ENCODE data around the gene TSPAN3.

TSPAN3 gene

DNA sequence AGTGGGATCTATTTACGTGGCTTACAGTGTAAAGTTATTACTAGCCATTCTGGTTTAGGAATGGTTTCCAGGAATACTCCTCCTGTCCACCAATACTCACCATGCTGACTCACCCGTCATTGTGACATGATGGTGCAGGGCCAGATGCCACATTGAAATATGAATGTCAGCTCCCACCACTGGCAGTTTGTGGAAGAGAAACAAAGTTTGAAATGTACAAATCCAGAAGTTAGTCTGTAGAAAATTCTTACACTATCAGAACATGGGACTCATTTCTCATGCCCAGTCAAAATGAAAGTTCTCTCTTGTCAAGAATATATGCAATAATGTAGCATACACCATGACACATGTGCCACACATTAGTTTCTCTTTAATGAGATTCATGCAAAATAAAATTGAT lies 14.4 kb upstream of the TSPAN3 start:
- in situ Hi-C loops (cut with MboI; ENCODE audit: low sequenced_read_pairs): no loop called here

DNA sequence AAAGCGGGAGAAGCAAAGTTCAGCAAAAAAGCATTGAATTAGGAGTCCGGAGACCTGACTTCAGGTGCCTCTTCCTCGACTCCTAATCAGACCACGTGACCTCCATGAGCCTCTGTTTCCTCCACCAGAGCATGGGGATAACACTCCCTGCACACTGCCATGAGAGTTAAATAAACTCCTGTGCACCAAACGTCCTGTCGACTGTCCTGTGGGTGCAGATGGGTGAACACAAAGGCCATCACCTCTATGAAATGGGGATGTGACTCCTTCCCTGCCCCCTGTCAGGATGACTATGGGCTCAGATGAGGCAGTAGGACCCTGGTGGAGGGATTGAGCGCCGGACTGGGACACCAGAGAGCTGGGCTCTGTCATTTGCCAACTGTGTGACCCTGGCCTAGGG lies 13.5 kb upstream of the TSPAN3 start:
- in situ Hi-C loops (cut with MboI; ENCODE audit: low sequenced_read_pairs): no loop called here

DNA sequence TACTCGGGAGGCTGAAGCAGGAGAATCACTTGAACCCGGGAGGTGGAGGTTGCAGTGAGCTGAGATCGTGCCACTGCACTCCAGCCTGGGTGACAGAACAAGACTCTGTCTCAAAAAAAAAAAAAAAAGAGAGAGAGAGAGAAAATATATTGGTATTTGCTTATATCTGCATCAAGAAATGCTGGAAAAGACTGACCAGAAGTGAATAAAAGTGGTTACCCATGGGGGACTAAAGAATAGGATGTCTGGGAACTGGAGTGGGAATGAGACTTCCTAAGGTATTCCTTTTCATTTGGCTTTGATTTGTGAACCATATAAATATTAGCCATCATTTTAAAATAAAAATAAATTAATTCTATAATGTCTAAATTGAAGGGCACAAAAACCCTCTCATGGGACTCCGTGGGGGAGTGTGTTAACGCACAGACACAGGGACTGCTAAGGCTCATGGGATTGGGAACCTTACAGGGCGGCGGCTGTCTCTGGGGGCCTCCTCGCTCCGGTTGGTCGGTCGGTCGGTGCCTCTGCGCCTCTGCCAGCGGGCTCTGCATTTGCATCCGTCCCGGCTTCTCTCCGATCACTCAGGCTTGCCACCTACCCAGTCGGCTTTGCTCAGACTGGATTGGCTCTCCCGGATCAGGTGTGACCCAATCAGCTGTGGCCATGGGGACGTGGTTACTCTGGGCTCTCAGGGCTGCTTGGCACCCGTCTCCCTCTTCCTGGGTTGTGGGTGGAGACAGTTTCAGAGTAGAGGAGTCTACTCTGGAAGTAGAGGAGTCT lies 12.7 kb upstream of the TSPAN3 start:
- in situ Hi-C loops (cut with MboI; ENCODE audit: low sequenced_read_pairs): no loop called here

DNA sequence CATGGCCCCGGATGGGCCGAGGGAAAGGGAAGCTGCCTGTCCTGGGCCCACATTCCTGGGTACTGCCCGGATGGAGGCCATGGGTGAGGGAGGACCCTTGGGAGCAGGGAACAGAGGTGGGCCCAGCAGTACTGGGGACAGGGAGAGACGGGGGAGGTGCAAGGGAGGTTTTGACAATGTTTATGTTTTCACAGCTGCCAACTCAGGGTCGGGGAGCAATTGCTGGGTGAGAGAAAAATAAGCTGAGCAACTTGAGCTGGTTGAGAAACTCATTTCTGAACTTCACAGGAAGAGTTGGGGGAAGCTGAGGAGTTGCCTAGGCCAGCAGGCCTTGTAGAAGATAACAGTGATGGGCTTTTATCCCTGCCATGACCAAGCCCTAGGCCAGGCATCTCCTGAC lies 11.1 kb upstream of the TSPAN3 start:
- in situ Hi-C loops (cut with MboI; ENCODE audit: low sequenced_read_pairs): no loop called here

DNA sequence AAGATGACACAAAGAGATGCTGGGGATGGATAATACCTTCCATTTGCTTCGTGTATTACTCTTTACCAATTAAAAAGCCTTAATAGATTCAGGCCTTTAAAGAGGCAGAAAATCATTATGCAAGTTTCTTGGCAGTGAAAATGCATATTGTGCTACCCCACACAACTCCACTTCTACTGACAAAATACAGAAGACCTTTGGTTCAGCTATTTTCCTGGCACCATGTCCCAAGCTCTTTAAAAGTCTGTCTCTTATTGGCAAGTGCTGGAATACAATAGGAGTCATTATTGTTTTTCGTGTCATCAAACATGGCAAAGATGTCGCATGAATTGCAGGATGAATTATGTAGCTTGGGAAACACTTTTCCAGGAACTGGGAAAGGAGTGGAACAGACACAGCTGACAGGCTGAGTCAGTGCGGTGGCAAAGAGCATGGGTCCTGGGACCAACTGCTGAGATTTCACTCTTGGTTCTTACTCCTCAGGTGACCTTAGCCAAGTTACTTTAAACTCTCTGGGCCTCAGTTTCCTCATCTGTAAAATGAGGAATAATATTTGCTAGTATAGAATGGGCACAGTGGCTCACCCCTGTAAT lies 5.5 kb upstream of the TSPAN3 start:
- in situ Hi-C loops (cut with MboI; ENCODE audit: low sequenced_read_pairs): no loop called here

DNA sequence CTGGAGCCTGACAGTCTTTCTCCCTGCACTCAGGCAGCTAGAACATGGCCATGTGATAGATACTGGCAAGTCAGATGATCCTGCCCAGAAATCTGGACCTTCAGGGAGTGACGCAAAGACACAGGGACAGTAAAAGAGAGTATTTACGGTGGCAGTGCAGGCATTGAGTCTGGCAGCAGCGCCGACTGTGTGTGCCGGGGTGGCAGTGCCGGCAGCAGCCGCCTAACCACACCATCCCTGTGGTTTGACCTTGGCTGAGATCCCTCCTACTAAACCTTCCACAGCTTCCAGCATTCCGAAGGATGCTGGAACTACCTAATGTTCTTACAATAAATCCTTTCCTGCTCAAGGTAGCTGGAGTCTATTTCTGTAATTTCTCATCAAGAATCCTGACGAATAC lies 4.6 kb upstream of the TSPAN3 start:
- in situ Hi-C loops (cut with MboI; ENCODE audit: low sequenced_read_pairs): no loop called here

DNA sequence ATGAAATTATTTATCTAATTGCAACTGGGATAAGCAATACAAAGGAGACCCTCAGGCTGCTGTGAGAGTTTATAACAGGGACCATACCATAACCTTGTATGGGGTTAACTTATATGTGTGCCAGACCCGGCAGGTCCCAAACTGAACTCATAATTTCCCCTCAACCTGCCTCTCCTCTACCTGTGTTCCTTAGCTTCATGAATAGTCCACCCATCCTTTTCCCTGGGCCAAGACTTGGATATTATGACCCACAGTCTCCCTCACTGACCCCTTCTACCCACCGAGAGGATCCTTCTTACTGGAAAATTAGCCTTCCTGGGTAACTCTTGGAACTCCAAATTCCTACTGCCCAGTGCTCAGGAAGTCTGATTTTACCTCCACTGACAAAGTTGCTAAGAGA lies 3.4 kb upstream of the TSPAN3 start:
- in situ Hi-C loops (cut with MboI; ENCODE audit: low sequenced_read_pairs): no loop called here

DNA sequence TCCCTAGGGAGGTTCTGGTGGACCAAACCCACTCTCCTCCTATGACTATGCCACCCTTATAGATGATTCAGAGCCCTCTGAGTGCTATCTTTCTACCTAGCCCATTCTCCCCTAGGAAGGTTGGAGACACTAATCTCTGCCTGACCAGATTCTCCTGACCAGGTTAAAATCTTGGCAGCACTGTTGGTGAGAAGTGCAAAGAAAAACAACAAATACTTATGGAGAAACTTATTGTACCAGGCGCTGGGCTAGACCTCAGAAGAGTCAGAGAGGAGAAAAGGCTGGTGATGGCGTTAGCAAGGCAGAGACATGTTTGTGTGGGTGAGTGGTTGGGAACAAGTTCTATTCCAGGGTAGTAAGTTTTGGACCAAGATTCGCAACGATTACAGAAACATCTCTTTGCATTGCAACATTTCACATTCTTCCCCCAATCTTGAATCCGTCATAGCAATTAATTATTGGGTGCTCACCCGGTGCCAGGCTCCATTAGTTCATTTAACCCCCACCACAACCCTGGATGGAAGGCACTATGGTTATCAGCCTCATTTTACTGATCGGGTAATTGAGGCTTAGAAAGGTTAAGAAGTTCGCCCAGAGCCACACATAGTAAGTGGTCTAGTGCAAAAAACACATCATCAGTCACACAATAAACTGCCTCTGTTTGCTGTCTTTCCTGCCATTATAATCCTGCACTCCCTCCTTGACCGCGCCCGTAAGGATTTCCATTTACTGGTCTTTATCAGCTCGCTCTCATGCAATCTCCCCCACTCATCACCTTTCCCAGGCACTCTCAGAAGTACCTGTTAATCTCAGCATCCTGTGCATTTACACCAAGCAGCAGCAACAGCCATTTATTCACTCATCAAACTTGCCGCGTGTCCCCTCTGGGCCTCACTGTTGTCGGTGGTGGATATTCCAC lies 655 bp upstream of the TSPAN3 start:
- in situ Hi-C loops (cut with MboI; ENCODE audit: low sequenced_read_pairs): no loop called here

DNA sequence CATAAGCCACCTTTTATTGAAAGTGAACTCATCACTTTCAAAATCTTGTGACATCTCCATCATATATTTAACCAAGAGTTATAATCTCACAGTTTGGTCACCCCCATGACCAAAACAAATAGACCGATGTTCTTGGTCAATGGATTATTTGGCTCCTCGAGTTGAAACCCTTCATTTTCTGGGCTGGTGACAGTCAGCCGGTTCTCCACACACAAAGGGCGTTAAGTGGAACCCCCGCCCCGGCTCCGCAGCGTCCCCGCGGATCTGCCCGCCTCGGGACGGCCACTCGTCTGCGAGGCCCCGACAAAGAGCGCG lies 772 bp downstream of the TSPAN3 start:
- in situ Hi-C loops (cut with MboI; ENCODE audit: low sequenced_read_pairs): no loop called here

DNA sequence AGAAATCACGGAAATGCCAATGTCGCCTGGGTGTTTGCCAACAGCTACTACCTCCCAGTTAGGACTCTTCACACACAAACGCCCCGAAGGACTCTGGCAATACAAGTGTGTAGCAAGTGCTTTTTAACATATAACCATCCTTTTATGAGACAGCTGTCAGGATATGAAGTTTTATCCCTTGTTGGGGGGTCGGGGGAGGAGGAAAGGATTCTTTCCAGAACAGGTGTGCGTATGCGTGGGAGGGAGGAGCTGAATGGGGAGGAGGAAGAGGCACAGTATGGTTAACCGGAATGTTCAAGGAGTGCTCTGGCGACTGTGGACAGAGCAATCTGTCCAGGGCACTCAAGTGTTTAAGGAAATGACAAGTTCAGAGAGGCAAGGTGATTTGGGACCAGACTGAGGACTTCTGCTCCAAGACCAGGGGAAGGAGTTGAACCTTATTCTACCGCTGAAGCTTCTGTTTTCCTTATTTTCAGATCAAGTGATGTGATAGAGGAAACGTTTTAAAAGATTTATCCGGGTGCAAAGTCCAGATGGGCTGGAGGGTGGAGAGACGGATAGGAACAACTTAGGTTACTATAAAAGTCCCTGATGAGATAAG lies 1.3 kb downstream of the TSPAN3 start:
- in situ Hi-C loops (cut with MboI; ENCODE audit: low sequenced_read_pairs): no loop called here

DNA sequence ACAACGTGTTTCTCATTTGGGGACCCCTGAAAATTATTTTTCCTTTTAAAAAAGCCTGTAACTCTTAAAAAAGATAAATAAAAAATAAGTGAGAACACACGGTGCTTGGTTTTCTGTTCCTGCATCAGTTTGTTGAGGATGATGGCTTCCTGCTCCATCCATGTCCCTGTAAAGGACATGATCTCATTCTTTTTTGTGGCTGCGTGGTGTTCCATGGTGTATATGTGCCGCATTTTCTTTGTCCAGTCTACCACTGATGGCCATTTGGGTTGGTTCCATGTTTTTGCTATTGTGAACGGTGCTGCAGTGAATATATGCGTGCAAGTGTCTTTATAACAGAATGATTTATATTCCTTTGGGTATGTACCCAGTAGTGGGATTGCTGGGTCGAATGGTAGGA lies 2.3 kb downstream of the TSPAN3 start:
- in situ Hi-C loops (cut with MboI; ENCODE audit: low sequenced_read_pairs): no loop called here

DNA sequence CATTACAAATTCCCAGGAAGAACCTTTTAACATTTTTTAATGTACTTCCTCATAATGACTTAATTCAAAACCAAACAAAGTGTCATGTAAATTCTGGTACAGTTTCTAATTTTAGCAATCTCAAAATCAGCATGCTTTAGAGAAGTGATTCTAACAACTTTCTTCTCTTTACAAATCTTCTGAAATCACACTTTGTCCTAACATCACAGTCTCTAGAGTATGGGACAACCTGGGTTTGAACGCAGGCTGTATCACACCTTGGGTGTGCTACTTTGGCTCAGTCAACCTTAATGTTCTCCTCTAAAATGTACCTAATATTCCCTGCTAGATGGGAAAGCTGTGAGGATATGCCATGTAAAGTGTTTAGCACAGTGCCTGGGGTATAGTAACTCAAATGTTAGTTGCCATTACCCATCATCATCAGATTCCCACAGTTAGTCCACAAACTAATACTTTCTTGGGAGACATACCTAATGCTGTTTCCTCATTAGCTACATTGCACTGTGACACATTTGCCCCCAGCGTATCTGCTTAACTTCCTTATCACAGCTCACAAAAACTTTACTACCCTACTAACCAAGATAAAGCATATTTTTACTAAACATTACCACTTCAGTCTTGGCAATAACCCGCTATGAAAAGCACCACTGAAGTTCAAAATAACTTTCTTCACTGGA lies 3.1 kb downstream of the TSPAN3 start:
- in situ Hi-C loops (cut with MboI; ENCODE audit: low sequenced_read_pairs): no loop called here

DNA sequence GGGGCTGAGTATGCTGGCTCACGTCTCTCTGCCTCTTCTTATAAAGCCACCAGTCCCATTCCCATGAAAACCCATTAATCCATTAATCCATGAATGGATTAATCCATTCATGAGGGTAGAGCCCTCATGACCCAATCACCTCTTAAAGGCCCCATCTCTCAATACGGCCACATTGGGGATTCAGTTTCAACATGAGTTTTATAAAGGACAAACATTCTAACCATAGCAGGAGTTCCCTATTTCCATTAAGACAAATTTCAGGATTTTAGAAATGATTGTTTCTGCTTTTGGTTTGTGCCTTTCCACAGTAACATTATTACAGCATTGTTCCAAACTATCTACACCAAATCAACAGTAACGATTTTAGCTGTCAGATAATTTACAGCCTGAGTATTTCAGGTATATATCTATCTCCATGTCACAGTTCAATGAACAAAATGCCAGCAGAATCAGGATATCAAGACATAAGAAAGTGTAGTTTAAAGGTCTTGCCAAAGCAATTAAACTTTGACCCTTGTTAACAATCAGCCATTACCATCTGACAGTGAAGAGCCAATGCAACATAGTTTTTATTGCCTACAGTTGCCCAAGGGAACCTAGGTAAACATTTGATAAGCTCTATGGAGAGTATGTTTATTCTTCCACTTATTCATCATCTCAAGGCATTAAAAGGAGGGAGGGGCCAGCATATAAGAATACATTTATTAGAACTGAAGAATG lies 3.8 kb downstream of the TSPAN3 start:
- in situ Hi-C loops (cut with MboI; ENCODE audit: low sequenced_read_pairs): no loop called here

DNA sequence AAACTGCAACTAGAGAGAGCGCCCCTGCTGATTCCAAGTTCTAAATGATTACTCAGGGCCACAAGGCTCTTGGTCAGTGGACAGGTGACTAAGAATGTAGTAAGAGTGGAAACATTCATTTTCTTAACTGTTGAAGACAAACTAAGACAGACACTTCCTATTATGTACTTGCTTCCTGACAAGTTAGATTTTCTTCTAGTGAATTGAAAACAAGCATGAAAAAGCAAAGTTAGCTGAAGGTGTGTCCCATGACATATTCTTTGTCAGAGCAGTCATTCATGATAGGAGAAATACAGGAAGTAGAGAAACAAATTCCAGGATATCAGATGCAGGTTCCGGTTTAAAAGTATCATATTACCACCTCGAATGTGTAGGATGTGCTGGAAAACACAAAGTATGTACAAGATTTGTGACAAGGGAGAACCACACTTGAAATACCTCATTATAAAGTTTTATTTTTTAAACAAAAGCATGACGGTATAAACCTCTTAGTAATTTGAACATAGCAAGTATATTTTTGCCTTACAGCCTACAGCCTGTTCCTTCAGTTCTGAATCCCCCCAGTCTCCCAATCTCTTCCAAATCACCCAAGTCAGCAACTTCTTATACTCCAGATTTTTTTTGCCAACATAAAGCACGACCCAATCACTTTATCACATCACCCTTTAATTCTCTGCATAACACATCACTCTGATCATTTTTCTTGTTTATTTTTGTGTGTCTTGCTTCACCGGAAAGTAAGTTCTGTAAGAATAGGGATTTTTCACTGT lies 6.2 kb downstream of the TSPAN3 start:
- in situ Hi-C loops (cut with MboI; ENCODE audit: low sequenced_read_pairs): no loop called here

DNA sequence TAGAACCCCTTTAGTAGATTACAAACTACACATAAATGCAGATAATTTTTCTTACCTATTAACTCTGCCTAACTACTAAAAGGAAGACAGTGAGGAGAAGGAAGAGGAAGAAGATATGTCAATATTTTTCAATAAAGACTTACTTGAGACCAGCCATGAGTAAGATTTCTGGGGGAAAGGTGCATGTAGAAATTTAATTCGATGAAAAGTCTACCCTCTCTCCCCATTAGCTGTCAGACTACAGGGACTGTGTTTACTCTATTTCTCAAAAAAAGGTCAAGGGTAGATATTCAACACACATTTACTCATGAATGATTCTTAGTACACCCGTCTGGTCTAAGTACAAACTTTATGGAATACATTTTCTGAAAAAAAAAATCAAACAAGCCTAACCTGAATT lies 6.8 kb downstream of the TSPAN3 start:
- in situ Hi-C loops (cut with MboI; ENCODE audit: low sequenced_read_pairs): no loop called here

DNA sequence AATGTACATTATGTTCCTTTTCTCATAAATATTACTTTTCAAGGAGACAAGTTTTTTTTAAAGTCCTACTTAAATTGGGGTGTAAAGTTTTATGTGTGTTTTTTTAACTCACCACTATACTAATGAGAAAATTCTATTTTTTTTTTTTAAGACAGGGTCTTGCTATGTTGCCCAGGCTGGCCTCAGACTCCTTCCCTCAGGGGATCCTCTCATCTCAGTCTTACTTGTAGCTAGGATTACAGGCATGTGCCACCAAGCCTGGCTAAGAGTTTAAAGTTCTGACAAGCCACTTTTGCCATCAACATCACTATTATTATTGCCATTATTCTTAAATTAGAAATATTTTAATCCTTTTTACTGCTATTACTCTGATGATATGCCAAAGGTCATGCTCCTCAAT lies 7.7 kb downstream of the TSPAN3 start:
- in situ Hi-C loops (cut with MboI; ENCODE audit: low sequenced_read_pairs): no loop called here

DNA sequence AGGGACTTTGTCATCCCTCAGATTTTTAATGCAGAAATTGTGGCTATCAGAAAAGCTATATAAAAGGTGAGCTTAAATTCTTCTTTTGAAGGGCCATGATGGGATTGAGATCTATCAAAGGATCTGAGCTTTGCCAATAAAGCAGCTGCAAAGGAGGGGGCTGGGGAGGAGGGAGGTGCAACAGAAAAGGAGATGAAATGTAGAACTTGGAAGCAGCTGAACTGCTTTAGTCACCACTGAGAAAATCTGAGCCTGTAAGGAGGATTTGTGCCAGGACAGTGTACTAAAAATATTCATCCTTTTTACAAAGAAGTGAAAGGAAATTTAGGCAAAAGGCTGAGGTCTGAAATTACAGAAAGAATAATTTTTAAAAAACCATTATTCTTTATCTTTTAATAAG lies 10.4 kb downstream of the TSPAN3 start:
- in situ Hi-C loops (cut with MboI; ENCODE audit: low sequenced_read_pairs): no loop called here

DNA sequence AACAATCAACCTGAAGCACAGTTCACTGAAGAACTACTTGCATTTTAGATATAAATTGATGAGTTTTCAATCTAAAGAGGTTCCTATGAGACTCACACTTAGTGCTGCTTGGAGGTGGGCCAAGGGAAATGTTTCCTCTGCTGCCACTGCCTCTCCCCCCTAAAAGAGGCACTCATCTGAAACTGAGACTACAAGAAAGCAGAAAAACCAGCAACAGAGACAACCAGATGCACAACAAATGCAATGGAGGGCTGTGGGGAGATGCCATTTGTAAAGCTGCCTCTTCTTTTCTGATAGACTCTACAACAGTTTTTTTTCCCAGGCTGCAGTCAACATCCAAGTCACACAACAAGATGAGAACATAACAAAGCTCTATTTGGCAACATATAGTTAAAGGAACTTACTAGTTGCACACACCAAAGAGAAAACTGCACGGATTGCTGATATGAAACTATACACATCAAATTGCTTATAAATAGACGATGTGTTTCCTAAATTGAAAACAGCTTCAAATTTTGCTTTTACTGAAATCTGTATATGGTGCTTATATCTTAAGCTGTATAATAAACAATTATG lies 11.0 kb downstream of the TSPAN3 start:
- in situ Hi-C loops (cut with MboI; ENCODE audit: low sequenced_read_pairs): no loop called here

DNA sequence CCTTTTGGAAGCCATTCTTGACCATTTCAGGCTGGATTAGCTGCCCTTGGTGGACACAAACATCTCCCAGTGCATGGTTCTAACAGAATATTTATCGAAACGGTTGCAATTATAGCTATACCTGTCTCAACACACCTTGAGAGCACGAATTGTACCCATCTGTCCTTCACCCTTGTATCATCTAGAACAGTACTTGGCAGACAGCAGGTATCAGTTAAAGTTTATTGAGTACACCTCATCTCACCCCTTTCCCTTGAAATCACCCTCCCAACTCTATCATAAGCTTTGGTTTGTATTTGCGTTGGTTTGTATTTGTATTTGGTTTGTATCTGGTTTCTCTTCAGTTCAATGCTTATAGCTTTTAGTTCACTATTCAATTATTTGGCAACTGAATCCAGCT lies 12.4 kb downstream of the TSPAN3 start:
- in situ Hi-C loops (cut with MboI; ENCODE audit: low sequenced_read_pairs): no loop called here
